Cardiac muscle cell (in vitro differentiated cells and primary cell): ENCODE data around the gene GNB3. TPM values are rescaled to one million over a fixed set of nuclear protein-coding genes. Genes with fewer than 3 reads are reported as not detected.
A peak's percentile ranks its signal among the peaks of the same experiment; 100 is the strongest.

Experiments used
- DNase-seq, 2 donors: peaks; one replicate each; pipeline versions ENCODE4 v3.0.0 to v3.0.0-alpha.2; 2010 to 2017; ENCODE audit warnings: low read depth in 1 of 2, low spot score in 1 of 2
- H3K27ac ChIP-seq: fragments of 200-600 bp; sonication (generic); 2 replicates; pipeline ENCODE4 v1.5.1; 2016
- H3K27me3 ChIP-seq: fragments of 200-600 bp; sonication (generic); 2 replicates; pipeline ENCODE4 v1.6.0; 2016; ENCODE audit warnings: control low read depth
- H3K36me3 ChIP-seq: fragments of 200-600 bp; sonication (generic); 2 replicates; pipeline ENCODE4 v1.5.1; 2016; ENCODE audit warnings: control low read depth
- H3K4me1 ChIP-seq: fragments of 200-600 bp; sonication (generic); 2 replicates; pipeline ENCODE4 v1.8.1; 2017; ENCODE audit warnings: low read depth, mild to moderate bottlenecking, mixed run types
- H3K4me3 ChIP-seq: fragments of 200-600 bp; sonication (generic); 2 replicates; pipeline ENCODE4 v1.5.1; 2016; ENCODE audit warnings: mild to moderate bottlenecking
- H3K9me3 ChIP-seq: fragments of 200-600 bp; sonication (generic); 2 replicates; pipeline ENCODE4 v1.5.1; 2017; ENCODE audit warnings: low read depth, mild to moderate bottlenecking, control low read depth
- CTCF ChIP-seq: IDR thresholded peaks from 2 replicates; pipeline ENCODE4 v1.5.1; 2012; ENCODE audit warnings: low read depth, mild to moderate bottlenecking, low read length
- polyA plus RNA-seq: library from polyadenylated mRNA; unstranded; fragments of >200 nt; fragmentation: Nextera tagmentation; extraction: Ambion mirVana; gene quantifications from 2 replicates; pipeline ENCODE4 v1.2.1, GENCODE V29; 2016
- total RNA-seq: library from RNA; depleted of rRNA; stranded (reverse); fragments of >200 nt; gene quantifications from 2 replicates; pipeline ENCODE4 v1.2.3, GENCODE V29; 2016

GNB3 gene
- total RNA-seq (3.0 and 5.2 TPM in 2 replicates), polyA plus RNA-seq (1.7 and 2.1 TPM in 2 replicates)

GRCh38 chr12:6840761-6841515 is at the start of gene GNB3:
Gene GNB3, plus strand, starts transcription at chr12:6840925. Its CDS starts 363 bp downstream, at chr12:6841288.
- H3K27ac ChIP-seq, result peak within 1 kb of the TSS; percentile 62
- no peaks in the 10 kb centered on the region for H3K27me3 ChIP-seq
- DNase-seq, result no peak
- no peaks in the 10 kb centered on the region for H3K9me3 ChIP-seq
- H3K4me1 ChIP-seq, result peaks cover 14% of the 10 kb centered on the region
- TF ChIP-seq CTCF, result no peak
- H3K36me3 ChIP-seq, result peaks cover 12% of the 10 kb centered on the region
- no peak within 1 kb of the TSS for H3K4me3 ChIP-seq

GRCh38 chr12:6791931-6792520 is 48.7 kb upstream of the GNB3 start:
- H3K27me3 ChIP-seq, result no peaks in the 10 kb centered on the region
- peak overlapping the region; percentile 75 for H3K27ac ChIP-seq
- H3K4me1 ChIP-seq, result peaks cover 16% of the 10 kb centered on the region
- TF ChIP-seq CTCF, result no peak
- no peaks in the 10 kb centered on the region for H3K9me3 ChIP-seq
- no peaks in the 10 kb centered on the region for H3K36me3 ChIP-seq
- no peak for DNase-seq
- no peak overlapping the region for H3K4me3 ChIP-seq

- no peaks in the 10 kb centered on the region for H3K27me3 ChIP-seq
- H3K9me3 ChIP-seq, result no peaks in the 10 kb centered on the region
- no peak for TF ChIP-seq CTCF
- H3K36me3 ChIP-seq, result no peaks in the 10 kb centered on the region
- peaks cover 21% of the 10 kb centered on the region for H3K4me1 ChIP-seq
- no peak overlapping the region for H3K4me3 ChIP-seq
- H3K27ac ChIP-seq, result peak overlapping the region; percentile 75
- peak; percentile 32 to 40 for DNase-seq
These were observed 48.1 kb upstream of the GNB3 start for GRCh38 chr12:6792522-6793201.

- no peak overlapping the region for H3K4me3 ChIP-seq
- peaks cover 21% of the 10 kb centered on the region for H3K4me1 ChIP-seq
- no peak overlapping the region for H3K27ac ChIP-seq
- no peaks in the 10 kb centered on the region for H3K27me3 ChIP-seq
- no peak for DNase-seq
- no peaks in the 10 kb centered on the region for H3K9me3 ChIP-seq
- no peaks in the 10 kb centered on the region for H3K36me3 ChIP-seq
- TF ChIP-seq CTCF, result no peak
These were observed 45.6 kb upstream of the GNB3 start for GRCh38 chr12:6795088-6795487.

- Histone ChIP-seq H3K4me1 (peaks cover 21% of the 10 kb centered on the region), H3K27me3 (no peaks in the 10 kb centered on the region), H3K27ac (no peak overlapping the region), H3K36me3 (no peaks in the 10 kb centered on the region), H3K9me3 (no peaks in the 10 kb centered on the region), H3K4me3 (no peak overlapping the region)
- no peak for TF ChIP-seq CTCF
- DNase-seq, result no peak
These were observed 44.1 kb upstream of the GNB3 start for GRCh38 chr12:6796576-6796975.
